PC-3 (cell line): ENCODE data around the gene SVIL.

ENCODE experiments used
- EZH2phosphoT487 ChIP-seq: fragments of 300-600 bp; sonication (generic); IDR thresholded peaks from 2 replicates; pipeline ENCODE4 v1.6.1; 2018; ENCODE audit warnings: mild to moderate bottlenecking, antibody characterized with exemption, low read length, borderline replicate concordance
- TF ChIP-seq, protein P1 (sequence below): fragments of 300-600 bp; sonication (generic); conservative IDR thresholded peaks from 2 replicates; pipeline ENCODE4 v1.5.1; 2017; ENCODE audit warnings: antibody characterized with exemption, low read depth, mild to moderate bottlenecking, low read length

- TF ChIP-seq, protein P1, sequence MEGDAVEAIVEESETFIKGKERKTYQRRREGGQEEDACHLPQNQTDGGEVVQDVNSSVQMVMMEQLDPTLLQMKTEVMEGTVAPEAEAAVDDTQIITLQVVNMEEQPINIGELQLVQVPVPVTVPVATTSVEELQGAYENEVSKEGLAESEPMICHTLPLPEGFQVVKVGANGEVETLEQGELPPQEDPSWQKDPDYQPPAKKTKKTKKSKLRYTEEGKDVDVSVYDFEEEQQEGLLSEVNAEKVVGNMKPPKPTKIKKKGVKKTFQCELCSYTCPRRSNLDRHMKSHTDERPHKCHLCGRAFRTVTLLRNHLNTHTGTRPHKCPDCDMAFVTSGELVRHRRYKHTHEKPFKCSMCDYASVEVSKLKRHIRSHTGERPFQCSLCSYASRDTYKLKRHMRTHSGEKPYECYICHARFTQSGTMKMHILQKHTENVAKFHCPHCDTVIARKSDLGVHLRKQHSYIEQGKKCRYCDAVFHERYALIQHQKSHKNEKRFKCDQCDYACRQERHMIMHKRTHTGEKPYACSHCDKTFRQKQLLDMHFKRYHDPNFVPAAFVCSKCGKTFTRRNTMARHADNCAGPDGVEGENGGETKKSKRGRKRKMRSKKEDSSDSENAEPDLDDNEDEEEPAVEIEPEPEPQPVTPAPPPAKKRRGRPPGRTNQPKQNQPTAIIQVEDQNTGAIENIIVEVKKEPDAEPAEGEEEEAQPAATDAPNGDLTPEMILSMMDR: no peak
- TF ChIP-seq EZH2phosphoT487: no peak
Observed at GRCh38 chr10:29576681-29577080, 58.1 kb downstream of the SVIL start.
